GM21367 (cell line): ENCODE results near the gene IL34.

Experiments
- ATAC-seq: cut with Tn5 transposase; IDR thresholded peaks from one replicate; pipeline ENCODE4 v1.9.1; 2021; ENCODE audit not compliant: unreplicated experiment

Gene IL34

GRCh38 chr16:70676675-70677498 lies 30.5 kb downstream of the IL34 start:
- no peak for ATAC-seq

- ATAC-seq = no peak
Observed at GRCh38 chr16:70677499-70678120, 31.3 kb downstream of the IL34 start.

DNA sequence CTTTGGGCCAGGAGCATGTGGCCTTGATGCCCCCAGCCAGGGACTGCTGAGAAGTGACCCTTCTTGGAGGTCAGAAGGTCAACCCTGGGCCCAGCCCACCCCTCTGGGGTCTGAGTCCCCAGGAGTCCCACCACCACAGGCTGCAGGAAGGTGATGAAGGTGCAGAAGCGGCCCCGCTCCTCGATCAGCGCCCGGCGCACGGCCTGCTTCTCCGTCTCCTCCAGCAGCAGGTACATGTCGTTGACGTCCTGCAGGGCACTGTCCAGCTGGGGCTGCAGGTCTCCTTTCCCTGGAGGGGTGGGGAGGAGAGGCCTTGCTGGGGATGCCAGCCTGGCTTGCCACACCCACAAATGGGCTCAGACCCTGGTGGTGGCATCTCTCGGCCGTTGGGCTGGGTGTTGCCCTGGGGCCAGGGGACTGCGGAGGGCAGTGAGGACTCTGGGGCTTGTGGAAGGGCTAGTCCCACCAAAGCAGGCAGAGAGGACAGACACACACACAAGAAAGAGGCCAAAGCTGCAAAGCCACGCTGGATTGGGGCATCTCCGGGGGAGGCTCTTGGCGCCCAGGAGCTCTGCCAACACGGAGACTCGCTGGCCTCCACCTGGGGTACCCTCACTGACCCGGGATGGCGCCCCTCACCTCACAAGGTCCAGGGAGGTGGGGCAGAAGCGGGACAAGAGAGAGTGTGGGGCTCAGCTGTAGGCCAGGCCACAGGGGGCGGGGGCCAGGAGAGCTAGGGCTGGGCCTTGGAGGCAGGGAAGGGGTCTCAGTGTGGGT lies 31.9 kb downstream of the IL34 start:
- ATAC-seq = no peak

DNA sequence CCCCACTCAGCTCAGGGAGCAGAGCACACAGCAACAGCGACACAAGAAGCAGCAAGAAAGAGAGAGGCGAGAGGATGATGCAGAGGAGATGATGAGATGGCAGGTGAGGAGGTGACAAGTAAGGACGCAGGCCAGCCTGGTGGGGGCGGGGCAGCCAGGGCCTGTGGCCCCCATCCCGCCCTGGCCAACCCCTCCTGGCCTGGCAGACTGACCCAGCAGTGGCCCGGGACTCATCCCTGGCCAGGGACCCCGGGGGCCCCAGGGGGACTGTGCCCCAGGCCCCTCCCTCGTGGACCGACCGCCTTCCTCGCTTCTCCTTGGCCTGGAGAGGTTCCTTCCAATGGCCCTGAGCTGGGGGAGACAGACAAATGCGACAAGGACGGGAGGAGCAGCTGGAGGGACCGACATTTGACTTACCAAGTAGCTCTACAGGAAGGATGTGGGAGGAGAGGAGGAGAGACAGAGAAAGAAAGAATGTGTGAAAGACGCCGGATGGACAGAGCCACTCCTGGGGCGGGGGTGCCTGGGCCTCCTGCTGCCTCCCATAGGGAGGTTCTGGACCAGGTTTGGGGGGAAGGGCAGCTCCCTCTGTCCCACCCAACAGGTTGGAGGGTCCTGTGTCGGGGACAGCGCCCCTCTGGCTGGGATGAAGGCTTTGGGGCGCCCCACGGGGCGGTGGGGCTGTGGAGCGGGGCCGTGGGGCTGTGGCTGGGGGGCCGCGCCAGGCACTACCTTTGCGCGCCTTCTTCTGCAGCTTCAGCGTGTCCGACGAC lies 32.7 kb downstream of the IL34 start:
- no peak for ATAC-seq

DNA sequence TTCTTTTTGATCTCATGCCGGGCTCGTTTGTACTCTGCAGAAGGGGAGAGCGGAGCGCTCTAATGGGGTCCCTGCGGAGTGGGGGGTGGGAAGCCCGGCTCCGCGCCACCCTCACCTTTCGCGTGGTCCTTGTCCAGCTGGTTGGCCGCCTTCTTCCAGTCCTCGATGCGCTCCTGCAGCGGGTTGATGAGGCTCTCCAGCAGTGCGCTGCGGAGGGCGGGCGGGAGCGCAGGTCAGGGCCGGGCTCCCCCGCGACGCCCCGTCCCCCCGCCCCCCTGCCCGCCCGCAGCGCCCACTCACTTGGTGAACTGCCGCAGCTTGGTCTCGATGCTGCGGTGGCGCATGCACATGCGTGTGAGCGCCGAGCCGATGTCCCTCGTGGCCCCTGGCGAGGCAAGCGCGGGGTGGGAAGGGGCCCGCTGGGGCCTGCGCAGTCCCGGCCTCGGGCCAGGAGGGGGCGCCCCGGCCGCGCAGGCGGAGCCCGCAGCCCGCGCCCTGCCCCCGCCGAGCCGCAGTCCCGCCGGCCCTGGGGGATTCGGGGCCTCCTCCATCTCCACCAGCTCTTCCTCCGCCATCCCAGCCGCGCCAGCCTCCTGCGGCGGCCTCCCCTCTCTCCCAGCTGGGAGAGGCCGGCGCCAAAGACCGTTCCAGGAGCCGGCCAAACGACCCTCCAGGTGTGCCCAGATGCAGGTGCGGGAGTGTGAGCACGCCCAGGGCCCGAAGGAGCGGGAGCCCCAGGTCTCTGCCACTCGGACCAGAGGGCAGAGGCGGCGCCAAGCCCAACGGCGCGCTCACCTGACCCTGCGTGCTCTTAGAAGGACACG lies 33.5 kb downstream of the IL34 start:
- no peak for ATAC-seq

DNA sequence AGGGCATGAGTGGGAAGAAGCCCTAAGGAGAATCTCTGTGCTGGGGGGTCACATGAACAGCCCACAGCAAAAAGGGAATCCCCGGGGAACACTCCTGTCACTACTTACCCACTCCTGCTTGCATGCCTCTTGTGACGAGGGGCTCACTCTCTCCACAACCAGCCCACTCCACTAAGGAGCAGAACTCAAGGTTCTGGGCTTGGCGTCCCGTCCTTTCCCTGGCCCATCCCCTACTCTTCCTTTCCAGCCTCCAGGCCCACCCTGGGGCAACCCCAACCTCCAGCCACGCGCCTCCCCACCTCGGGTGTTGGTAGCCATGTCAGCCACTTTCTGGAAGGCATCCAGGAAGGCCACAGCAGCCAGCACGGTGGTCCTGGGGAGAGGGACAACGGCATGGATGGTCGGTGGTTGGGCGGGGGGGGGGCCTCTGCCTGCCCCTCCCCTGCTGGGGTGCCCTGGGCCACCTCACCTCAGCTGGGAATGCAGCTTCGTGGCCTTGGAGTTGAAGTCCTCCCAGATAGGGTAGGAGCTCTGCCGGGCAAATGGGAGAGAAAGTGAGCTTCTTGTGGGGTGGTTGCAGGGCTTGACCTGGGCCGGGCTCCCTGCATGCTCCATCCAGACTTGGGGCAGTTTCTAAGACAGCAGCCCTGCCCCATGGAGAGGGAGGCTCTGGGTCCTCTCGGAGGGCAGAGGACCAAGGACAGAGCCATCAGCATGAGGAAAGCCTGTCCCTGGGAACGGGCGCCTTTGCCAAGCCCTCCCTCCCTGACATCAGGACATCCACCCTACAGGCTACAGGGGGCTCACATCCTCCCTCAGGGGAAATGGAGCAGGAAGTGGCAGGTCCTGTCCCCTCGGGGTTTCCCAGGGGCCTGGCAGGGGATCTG lies 34.4 kb downstream of the IL34 start:
- no peak for ATAC-seq

- no peak for ATAC-seq
Observed at GRCh38 chr16:70681382-70682238, 35.3 kb downstream of the IL34 start.

- no peak for ATAC-seq
Observed at GRCh38 chr16:70682239-70683145, 36.1 kb downstream of the IL34 start.

- ATAC-seq = no peak
Observed at GRCh38 chr16:70683146-70683944, 37.0 kb downstream of the IL34 start.

GRCh38 chr16:70684146-70685060 lies 38.0 kb downstream of the IL34 start:
- no peak for ATAC-seq

- no peak for ATAC-seq
Observed at GRCh38 chr16:70685061-70685937, 38.9 kb downstream of the IL34 start.

DNA sequence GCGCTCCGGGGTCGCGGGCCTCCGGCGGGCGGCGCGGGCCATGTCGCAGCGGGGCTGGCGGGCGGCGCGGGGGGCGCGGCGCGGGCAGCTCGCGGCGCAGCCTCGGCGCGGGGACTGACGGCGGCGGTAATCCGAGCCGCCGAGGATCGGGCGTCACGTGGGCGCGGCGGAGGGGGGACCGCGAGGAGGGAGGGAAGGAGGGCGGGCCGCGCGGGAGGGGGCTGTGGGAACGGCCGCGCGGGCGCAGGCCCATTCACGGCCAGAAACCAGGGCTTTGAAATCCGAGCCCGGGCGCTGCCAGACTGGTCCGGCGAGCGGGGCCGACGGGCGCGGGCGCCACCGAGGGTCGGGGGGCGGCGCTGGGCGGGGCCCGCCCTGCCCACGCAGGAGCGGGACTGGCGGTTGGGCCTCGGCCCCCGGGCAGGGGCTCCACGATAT lies 39.6 kb downstream of the IL34 start, which contains the start of gene MTSS2:
TSS of gene MTSS2 (minus strand) at position 116 of the 438 bp plus-strand sequence. CDS start 262 bp downstream, outside the sequence.
- ATAC-seq = no peak

DNA sequence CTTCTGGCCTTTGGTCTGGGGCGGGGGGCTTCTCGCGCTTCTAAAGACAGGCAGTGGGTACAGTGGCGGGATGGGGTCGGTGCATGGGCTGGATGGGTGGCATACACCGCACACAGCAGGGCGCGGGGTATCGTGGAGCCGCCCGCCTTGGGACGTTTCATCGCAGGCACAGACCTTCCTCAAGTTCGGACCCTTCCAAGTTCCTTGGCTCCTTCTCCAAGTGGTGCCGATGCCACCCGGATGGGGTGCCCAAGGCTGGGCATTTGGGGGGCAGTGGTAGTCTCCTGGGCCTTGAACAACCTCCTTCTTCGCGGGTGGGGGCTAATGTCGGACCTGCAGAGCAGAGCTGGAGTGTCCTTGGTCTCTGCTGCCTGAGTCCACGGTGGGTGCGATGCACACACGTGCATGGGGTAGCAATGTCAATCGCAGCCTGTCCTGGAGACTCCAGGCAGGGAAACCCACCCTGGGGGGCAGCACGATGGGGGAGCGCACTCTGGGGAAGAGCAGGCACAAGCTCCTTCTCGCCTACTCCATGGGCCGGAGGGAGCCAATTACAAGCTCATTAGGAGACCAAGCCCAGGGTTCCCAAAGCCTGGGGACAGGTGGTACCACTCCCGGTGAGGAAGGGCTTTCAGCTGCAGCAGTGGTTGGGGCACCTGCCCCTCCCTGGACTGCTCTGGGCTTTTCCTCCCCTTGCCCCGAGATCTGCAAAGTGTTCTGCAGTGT lies 40.2 kb downstream of the IL34 start:
- ATAC-seq = no peak

DNA sequence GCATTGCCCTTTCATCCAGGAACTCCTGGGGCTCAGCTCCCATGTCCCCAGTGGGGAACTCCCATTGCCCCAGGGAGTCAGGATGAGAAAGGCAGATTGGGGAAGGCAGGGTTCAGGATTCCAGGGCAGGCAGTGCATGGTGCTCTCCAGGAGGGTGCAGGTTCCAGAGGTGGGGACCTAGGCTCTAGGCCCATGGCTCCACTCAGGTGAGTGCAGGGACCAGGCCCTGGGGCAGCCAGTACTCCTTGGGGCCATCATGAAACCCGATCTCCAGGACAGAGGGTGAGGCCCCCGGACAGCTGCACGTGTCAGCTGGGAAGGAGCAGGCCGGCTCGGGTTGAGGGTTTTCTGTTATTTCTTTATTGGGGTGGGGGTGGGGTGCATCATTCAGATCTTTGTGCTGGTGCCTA lies 40.7 kb downstream of the IL34 start:
- ATAC-seq = no peak
